Middle frontal gyrus (tissue), 1 donor: ENCODE measurements around the gene NEU1.
"Not testable (repeated sequence)": the region's sequence is repeated elsewhere in the genome, so short reads cannot be mapped to it uniquely, and the experiment has no call there.

Experiments
- DNase-seq: peaks from one replicate; pipeline ENCODE4 v3.0.0-alpha.2; 2015; ENCODE audit warnings: low spot score; ENCODE audit errors: extremely low spot score

NEU1 gene

DNA sequence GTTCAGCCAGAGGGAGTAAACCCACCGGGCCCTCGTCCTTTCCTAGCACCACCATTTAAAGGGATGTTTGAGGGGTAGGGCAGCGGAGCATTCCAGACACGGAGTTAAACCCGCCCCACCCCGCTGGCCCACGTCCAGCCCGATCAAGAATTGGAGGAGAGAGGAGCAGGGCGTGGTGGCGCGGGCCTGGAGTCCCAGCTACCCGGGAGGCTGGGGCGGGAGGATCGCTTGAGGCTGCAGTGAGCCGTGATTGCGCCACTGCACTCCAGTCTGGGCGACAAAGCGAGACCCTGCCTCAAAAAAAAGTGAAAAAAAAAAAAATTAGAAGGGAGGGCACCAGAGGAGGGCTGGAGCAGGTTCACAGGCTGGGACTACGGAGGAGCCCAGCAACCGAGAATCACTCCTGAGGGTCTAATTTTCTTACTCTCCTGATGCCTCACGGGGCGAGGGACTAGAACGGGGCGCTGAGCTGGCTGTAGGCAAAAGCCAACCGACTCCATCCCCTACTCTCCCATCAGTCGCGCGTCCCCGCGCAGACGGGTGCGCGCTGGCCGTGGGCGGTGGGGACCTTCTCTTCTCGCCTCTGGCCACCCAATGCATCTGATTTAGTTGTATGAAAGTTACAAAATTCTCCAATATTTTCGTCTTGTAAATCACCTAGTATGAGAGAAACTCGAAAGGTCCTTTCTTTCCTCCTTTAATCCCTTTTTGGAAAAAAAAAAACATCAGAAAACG is 41.2 kb downstream of the NEU1 start:
- DNase-seq = peak; percentile 53

DNA sequence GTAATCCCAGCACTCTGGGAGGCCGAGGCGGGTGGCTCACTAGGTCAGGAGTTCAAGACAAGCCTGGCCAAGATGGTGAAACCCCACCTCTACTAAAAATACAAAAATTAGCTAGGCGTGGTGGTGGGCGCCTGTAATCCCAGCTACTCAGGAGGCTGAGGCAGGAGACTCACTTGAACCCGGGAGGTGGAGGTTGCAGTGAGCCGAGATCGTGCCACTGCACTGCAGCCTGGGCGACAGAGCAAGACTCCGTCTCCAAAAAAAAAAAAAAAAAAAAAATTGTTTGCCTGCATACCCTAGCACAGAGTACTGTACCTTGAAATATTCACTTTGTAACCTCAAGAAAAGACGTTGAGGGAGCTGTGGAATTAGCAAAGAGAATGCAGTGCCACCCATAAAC is 42.2 kb downstream of the NEU1 start:
- not testable (repeated sequence) for DNase-seq

- DNase-seq = no peak
Observed at GRCh38 chr6:31819871-31820299, 42.7 kb downstream of the NEU1 start.

DNA sequence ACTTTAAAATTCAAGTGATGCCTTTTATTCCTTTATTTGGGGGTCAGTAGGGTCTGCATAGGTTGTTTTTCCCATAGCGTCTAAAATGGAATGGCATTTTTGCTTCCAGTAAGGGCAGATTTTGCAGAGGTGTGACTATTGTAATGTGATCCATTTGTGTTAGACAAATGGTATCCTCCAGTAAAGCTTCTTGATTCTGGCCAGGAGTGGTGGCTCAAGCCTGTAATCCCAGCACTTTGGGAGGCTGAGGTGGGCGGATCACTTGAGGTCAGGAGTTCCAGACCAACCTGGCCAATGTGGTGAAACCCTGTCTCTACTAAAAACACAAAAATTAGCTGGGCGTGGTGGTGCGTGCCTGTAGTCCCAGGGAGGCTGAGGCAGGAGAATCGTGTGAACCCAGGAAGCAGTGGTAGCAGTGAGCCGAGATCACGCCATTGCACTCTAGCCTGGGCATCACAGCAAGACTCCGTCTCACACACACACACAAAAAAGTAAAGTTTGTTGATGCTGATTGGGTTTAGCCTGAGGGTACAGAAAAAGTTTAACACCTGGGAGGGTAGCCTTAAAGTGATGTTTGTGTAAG is 44.6 kb downstream of the NEU1 start:
- not testable (repeated sequence) for DNase-seq

DNA sequence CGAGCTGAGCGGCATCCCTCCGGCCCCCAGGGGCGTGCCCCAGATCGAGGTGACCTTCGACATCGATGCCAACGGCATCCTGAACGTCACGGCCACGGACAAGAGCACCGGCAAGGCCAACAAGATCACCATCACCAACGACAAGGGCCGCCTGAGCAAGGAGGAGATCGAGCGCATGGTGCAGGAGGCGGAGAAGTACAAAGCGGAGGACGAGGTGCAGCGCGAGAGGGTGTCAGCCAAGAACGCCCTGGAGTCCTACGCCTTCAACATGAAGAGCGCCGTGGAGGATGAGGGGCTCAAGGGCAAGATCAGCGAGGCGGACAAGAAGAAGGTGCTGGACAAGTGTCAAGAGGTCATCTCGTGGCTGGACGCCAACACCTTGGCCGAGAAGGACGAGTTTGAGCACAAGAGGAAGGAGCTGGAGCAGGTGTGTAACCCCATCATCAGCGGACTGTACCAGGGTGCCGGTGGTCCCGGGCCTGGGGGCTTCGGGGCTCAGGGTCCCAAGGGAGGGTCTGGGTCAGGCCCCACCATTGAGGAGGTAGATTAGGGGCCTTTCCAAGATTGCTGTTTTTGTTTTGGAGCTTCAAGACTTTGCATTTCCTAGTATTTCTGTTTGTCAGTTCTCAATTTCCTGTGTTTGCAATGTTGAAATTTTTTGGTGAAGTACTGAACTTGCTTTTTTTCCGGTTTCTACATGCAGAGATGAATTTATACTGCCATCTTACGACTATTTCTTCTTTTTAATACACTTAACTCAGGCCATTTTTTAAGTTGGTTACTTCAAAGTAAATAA is 45.3 kb downstream of the NEU1 start:
- DNase-seq = not testable (repeated sequence)

- DNase-seq = peak; percentile 92
Observed at GRCh38 chr6:31815025-31815838, 47.4 kb downstream of the NEU1 start, which contains the start of the genes HSPA1A and HSPA1L. Gene HSPA1A, plus strand, starts transcription at chr6:31815543. Its CDS starts 214 bp downstream, at chr6:31815757. Gene HSPA1L, minus strand, starts transcription at chr6:31815283. Its CDS starts 3,311 bp downstream, at chr6:31811972.

DNA sequence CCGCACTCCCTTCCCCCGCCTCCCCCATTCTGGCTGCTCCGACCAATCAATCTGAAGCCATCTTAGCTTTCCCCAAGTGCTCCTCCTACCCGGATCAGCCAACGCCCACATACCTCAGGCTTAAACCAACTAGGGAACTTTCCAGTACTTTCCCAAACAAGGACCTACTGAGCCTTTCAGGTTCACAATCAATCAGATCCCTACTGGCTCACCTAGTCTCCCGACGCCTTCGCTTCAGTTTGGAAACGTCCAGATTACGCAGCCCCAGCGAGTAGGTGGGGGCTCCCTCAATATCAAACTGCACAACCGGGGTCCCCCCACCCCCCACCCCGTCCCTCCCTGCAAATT is 48.0 kb downstream of the NEU1 start:
- DNase-seq = peak; percentile 84

GRCh38 chr6:31813465-31813849 is 49.2 kb downstream of the NEU1 start:
- no peak for DNase-seq

DNA sequence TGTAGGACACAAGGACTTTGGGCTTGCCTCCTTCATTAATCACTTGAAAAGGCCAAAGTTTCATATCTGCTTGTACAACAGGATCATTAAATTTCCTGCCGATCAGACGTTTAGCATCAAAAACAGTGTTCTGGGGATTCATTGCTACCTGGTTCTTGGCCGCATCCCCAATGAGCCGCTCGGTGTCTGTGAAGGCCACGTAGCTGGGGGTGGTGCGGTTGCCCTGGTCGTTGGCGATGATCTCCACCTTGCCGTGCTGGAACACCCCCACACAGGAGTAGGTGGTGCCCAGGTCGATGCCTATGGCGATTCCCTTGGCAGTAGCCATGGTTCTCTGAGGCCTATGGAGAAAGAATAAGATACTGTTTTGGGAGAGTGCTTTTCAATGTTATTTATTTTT is 51.0 kb downstream of the NEU1 start:
- DNase-seq = no peak

DNA sequence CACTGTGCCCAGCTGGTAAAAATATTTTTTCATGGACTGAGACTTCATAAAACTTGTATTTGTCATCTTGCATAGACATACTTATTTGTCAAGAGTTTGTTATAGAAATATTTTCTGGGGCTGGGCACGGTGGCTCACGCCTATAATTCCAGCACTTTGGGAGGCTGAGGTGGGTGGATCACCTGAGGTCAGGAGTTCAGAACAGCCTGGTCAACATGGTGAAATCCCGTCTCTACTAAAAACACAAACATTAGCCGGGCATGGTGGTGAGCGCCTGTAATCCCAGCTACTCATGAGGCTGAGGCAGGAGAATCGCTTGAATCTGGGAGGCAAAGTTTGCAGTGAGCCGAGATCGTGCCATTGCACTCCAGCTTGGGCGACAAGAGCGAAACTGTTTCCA is 54.0 kb downstream of the NEU1 start:
- DNase-seq = not testable (repeated sequence)
